ENCODE results near the gene SCAI. TPM values are rescaled to one million over a fixed set of nuclear protein-coding genes. Genes with fewer than 3 reads are reported as not detected.
"Not testable (repeated sequence)": the region's sequence is repeated elsewhere in the genome, so short reads cannot be mapped to it uniquely, and the experiment has no call there.

SCAI gene
- total RNA-seq, 1 experiment from 2014 or later = 13.0 TPM

- H3K27me3 ChIP-seq (replicated peaks; ENCODE audit: control insufficient read depth, insufficient read depth, low read length) = no peaks in the 10 kb centered on the region
- H3K36me3 Mint-ChIP-seq (ENCODE audit: insufficient read depth, unreplicated experiment) = no peaks in the 10 kb centered on the region
- ChIA-PET POLR2A (no interaction called here), CTCF (no interaction called here)
- no peaks in the 10 kb centered on the region for H3K4me1 ChIP-seq
- no peaks in the 10 kb centered on the region for H3K9me3 ChIP-seq
- H3K4me3 ChIP-seq (ENCODE audit: low read depth, low read length) = no peak overlapping the region
- H3K27me3 Mint-ChIP-seq (ENCODE audit: insufficient read depth, unreplicated experiment) = no peaks in the 10 kb centered on the region
- H3K36me3 ChIP-seq (ENCODE audit: control insufficient read depth, insufficient read depth, low read length) = no peaks in the 10 kb centered on the region
- intact Hi-C loops (cut with micrococcal nuclease; ENCODE audit: unreplicated experiment) = no loop called here
- H3K9me3 Mint-ChIP-seq (ENCODE audit: unreplicated experiment) = no peaks in the 10 kb centered on the region
- H3K4me1 Mint-ChIP-seq (ENCODE audit: low read depth, unreplicated experiment) = no peaks in the 10 kb centered on the region
- BruUV-seq (replicated peaks) = no TSS peak
- no peak for DNase-seq
- no peak overlapping the region for H3K4me3 Mint-ChIP-seq (ENCODE audit: unreplicated experiment)
- no peak overlapping the region for H3K27ac Mint-ChIP-seq (ENCODE audit: unreplicated experiment)
- no peak for TF ChIP-seq CTCF (IDR thresholded peaks at IDR 0.05; ENCODE audit: insufficient read depth in 1 of 2, low read depth in 1 of 2, low read length in 1 of 2, severe bottlenecking in 1 of 2, unreplicated experiment in 1 of 2)
Observed at GRCh38 chr9:124964604-124965003, 178.7 kb downstream of the SCAI start.

- Histone ChIP-seq H3K27me3 (replicated peaks; ENCODE audit: control insufficient read depth, insufficient read depth, low read length) (no peaks in the 10 kb centered on the region), H3K36me3 (ENCODE audit: control insufficient read depth, insufficient read depth, low read length) (no peaks in the 10 kb centered on the region), H3K9me3 (no peaks in the 10 kb centered on the region), H3K4me1 (no peaks in the 10 kb centered on the region), H3K4me3 (ENCODE audit: low read depth, low read length) (no peak overlapping the region)
- no peaks in the 10 kb centered on the region for H3K36me3 Mint-ChIP-seq (ENCODE audit: insufficient read depth, unreplicated experiment)
- H3K9me3 Mint-ChIP-seq (ENCODE audit: unreplicated experiment) = no peaks in the 10 kb centered on the region
- intact Hi-C loops (cut with micrococcal nuclease; ENCODE audit: unreplicated experiment) = no loop called here
- ChIA-PET CTCF (no interaction called here), POLR2A (no interaction called here)
- DNase-seq = no peak
- no TSS peak for BruUV-seq (replicated peaks)
- no peak overlapping the region for H3K27ac Mint-ChIP-seq (ENCODE audit: unreplicated experiment)
- TF ChIP-seq CTCF (IDR thresholded peaks at IDR 0.05; ENCODE audit: insufficient read depth in 1 of 2, low read depth in 1 of 2, low read length in 1 of 2, severe bottlenecking in 1 of 2, unreplicated experiment in 1 of 2) = no peak
- H3K4me1 Mint-ChIP-seq (ENCODE audit: low read depth, unreplicated experiment) = no peaks in the 10 kb centered on the region
- no peaks in the 10 kb centered on the region for H3K27me3 Mint-ChIP-seq (ENCODE audit: insufficient read depth, unreplicated experiment)
- no peak overlapping the region for H3K4me3 Mint-ChIP-seq (ENCODE audit: unreplicated experiment)
Observed at GRCh38 chr9:124964056-124964455, 179.3 kb downstream of the SCAI start.

- no peaks in the 10 kb centered on the region for H3K4me1 Mint-ChIP-seq (ENCODE audit: low read depth, unreplicated experiment)
- H3K9me3 Mint-ChIP-seq (ENCODE audit: unreplicated experiment) = no peaks in the 10 kb centered on the region
- no TSS peak for BruUV-seq (replicated peaks)
- H3K27me3 ChIP-seq (replicated peaks; ENCODE audit: control insufficient read depth, insufficient read depth, low read length) = no peaks in the 10 kb centered on the region
- ChIA-PET POLR2A (no interaction called here), CTCF (no interaction called here)
- no peak for TF ChIP-seq CTCF (IDR thresholded peaks at IDR 0.05; ENCODE audit: insufficient read depth in 1 of 2, low read depth in 1 of 2, low read length in 1 of 2, severe bottlenecking in 1 of 2, unreplicated experiment in 1 of 2)
- no peak overlapping the region for H3K27ac Mint-ChIP-seq (ENCODE audit: unreplicated experiment)
- H3K36me3 Mint-ChIP-seq (ENCODE audit: insufficient read depth, unreplicated experiment) = no peaks in the 10 kb centered on the region
- H3K4me1 ChIP-seq = no peaks in the 10 kb centered on the region
- no peak overlapping the region for H3K4me3 Mint-ChIP-seq (ENCODE audit: unreplicated experiment)
- no peaks in the 10 kb centered on the region; the same call in 1 of the 2 replicates for H3K9me3 ChIP-seq
- H3K36me3 ChIP-seq (ENCODE audit: control insufficient read depth, insufficient read depth, low read length) = no peaks in the 10 kb centered on the region
- no peak overlapping the region for H3K4me3 ChIP-seq (ENCODE audit: low read depth, low read length)
- no peak for DNase-seq
- intact Hi-C loops (cut with micrococcal nuclease; ENCODE audit: unreplicated experiment) = no loop called here
- no peaks in the 10 kb centered on the region for H3K27me3 Mint-ChIP-seq (ENCODE audit: insufficient read depth, unreplicated experiment)
Observed at GRCh38 chr9:124960409-124960752, 182.9 kb downstream of the SCAI start.

- H3K27me3 ChIP-seq (replicated peaks; ENCODE audit: control insufficient read depth, insufficient read depth, low read length); BruUV-seq (replicated peaks); H3K4me1 ChIP-seq; H3K27me3 Mint-ChIP-seq (ENCODE audit: insufficient read depth, unreplicated experiment); H3K4me1 Mint-ChIP-seq (ENCODE audit: low read depth, unreplicated experiment); CTCF ChIA-PET; H3K36me3 ChIP-seq (ENCODE audit: control insufficient read depth, insufficient read depth, low read length); POLR2A ChIA-PET; H3K9me3 ChIP-seq; H3K36me3 Mint-ChIP-seq (ENCODE audit: insufficient read depth, unreplicated experiment); H3K27ac Mint-ChIP-seq (ENCODE audit: unreplicated experiment); H3K4me3 ChIP-seq (ENCODE audit: low read depth, low read length); H3K9me3 Mint-ChIP-seq (ENCODE audit: unreplicated experiment); DNase-seq; H3K4me3 Mint-ChIP-seq (ENCODE audit: unreplicated experiment); intact Hi-C loops (cut with micrococcal nuclease; ENCODE audit: unreplicated experiment): not testable (repeated sequence)
Observed at GRCh38 chr9:124959671-124960408, 183.5 kb downstream of the SCAI start.

All from Caco-2 (cell line).